Endothelial cell of umbilical vein (primary cell): ENCODE data around the gene COL5A3. TPM values are rescaled to one million over a fixed set of nuclear protein-coding genes. Genes with fewer than 3 reads are reported as not detected.

Experiments
- BruUV-seq: library from RNA; stranded (reverse); fragments of 400-500 nt; replicated peaks from 2 replicates; lab custom pipeline; 2021; lab: Mats Ljungman, UMichigan
- CTCF ChIA-PET: fragments of 300-600, 350-600 bp; sonication (Branson Sonifier 250); formaldehyde crosslinking; loops from one replicate; lab custom pipeline; 2021; ENCODE audit warnings: antibody characterized with exemption, inconsistent platforms; lab: Charles Lee
- POLR2A ChIA-PET: fragments of 300-600, 350-600 bp; sonication (Branson Sonifier 250); formaldehyde crosslinking; loops from one replicate; lab custom pipeline; 2021; ENCODE audit warnings: antibody characterized with exemption, inconsistent platforms; lab: Charles Lee
- DNase-seq: peaks from one replicate; pipeline ENCODE4 v3.0.0-alpha.2; 2011; ENCODE audit warnings: low read depth, low spot score
- FAIRE-seq: peaks from 2 replicates; lab custom pipeline; 2011; peaks lifted over from hg19 to GRCh38; lab: Jason Lieb, UNC
- H2AFZ ChIP-seq: 2 replicates; pipeline ENCODE4 v1.6.0; 2012; ENCODE audit warnings: low read depth, low read length, control low read depth, inconsistent platforms
- H3K27ac ChIP-seq: 2 replicates; pipeline ENCODE4 v1.5.1; 2011; ENCODE audit warnings: low read depth, mild to moderate bottlenecking, control low read depth, low read length, moderate library complexity; ENCODE audit not compliant: insufficient read depth
- H3K27me3 ChIP-seq, 2 experiments: 2 replicates each; pipeline versions ENCODE4 v1.6.0 to v1.6.1; 2011; ENCODE audit warnings: low read length in 2 of 2, mixed read lengths in 1 of 2; ENCODE audit not compliant: control insufficient read depth in 2 of 2, insufficient read depth in 2 of 2
- H3K36me3 ChIP-seq, 2 experiments: 2 replicates in 1 of 2; 3 replicates in 1 of 2; pipeline ENCODE4 v1.5.1; 2011; ENCODE audit warnings: low read length in 2 of 2, mild to moderate bottlenecking in 1 of 2, moderate library complexity in 1 of 2; ENCODE audit not compliant: control insufficient read depth in 2 of 2, insufficient read depth in 2 of 2; ENCODE audit errors: extremely low read depth in 1 of 2
- H3K4me1 ChIP-seq: 3 replicates; pipeline ENCODE4 v1.5.1; 2011; ENCODE audit warnings: mild to moderate bottlenecking, low read length; ENCODE audit not compliant: control insufficient read depth, insufficient read depth; ENCODE audit errors: extremely low read depth
- H3K4me2 ChIP-seq: 2 replicates; pipeline ENCODE4 v1.6.1; 2011; ENCODE audit warnings: low read length, control low read depth, mixed read lengths; ENCODE audit not compliant: insufficient read depth
- H3K4me3 ChIP-seq, 3 experiments: fragments of 200-600 bp in 1 of 3; sonication (generic), shearing (Covaris generic) in 1 of 3; replicated peaks in 1 of 3; 2 replicates each; pipeline ENCODE4 v1.5.1; 2011 to 2016; ENCODE audit warnings: control low read depth in 3 of 3, low read length in 3 of 3, mild to moderate bottlenecking in 2 of 3, inconsistent platforms in 1 of 3, low read depth in 1 of 3, moderate library complexity in 1 of 3; ENCODE audit not compliant: insufficient read depth in 1 of 3
- H3K79me2 ChIP-seq: 2 replicates; pipeline ENCODE4 v1.6.0; 2012; ENCODE audit warnings: low read length, inconsistent platforms; ENCODE audit not compliant: control insufficient read depth, insufficient read depth
- H3K9ac ChIP-seq: replicated peaks from 2 replicates; pipeline ENCODE3; 2011; ENCODE audit warnings: low read length, control low read depth; ENCODE audit not compliant: insufficient read depth; ENCODE audit errors: extremely low read depth
- H3K9me1 ChIP-seq: replicated peaks from 3 replicates; pipeline ENCODE4 v1.6.0; 2011; ENCODE audit warnings: mild to moderate bottlenecking, low read length; ENCODE audit not compliant: control insufficient read depth, insufficient read depth; ENCODE audit errors: extremely low read depth
- H3K9me3 ChIP-seq: replicated peaks from 2 replicates; pipeline ENCODE4 v1.5.1; 2012; ENCODE audit warnings: low read length, inconsistent platforms; ENCODE audit not compliant: control insufficient read depth, insufficient read depth
- H4K20me1 ChIP-seq: replicated peaks from 2 replicates; pipeline ENCODE3; 2011; ENCODE audit warnings: mild to moderate bottlenecking, low read length; ENCODE audit not compliant: control insufficient read depth, insufficient read depth; ENCODE audit errors: extremely low read depth
- EZH2 ChIP-seq: IDR thresholded peaks from 2 replicates; pipeline ENCODE4 v1.6.1; 2012; ENCODE audit warnings: borderline replicate concordance, low read depth, mild to moderate bottlenecking, moderate library complexity, low read length, inconsistent platforms; ENCODE audit not compliant: severe bottlenecking
- FOS ChIP-seq: IDR thresholded peaks from 2 replicates; pipeline ENCODE4 v1.6.1; 2011; ENCODE audit warnings: mild to moderate bottlenecking, low read length, moderate library complexity, borderline replicate concordance; ENCODE audit not compliant: insufficient read depth
- JUN ChIP-seq: IDR thresholded peaks from 2 replicates; pipeline ENCODE4 v1.6.1; 2011; ENCODE audit warnings: borderline replicate concordance, low read depth; ENCODE audit not compliant: insufficient read length, insufficient read depth
- MAX ChIP-seq: IDR thresholded peaks from 2 replicates; pipeline ENCODE4 v1.6.1; 2011; ENCODE audit not compliant: insufficient read depth, insufficient read length
- POLR2AphosphoS5 ChIP-seq: IDR thresholded peaks from 2 replicates; pipeline ENCODE4 v1.6.1; 2012; ENCODE audit warnings: low read depth, mild to moderate bottlenecking, control low read depth, low read length, moderate library complexity; ENCODE audit not compliant: insufficient read depth
- dilution Hi-C: fragments of 300-500 bp; cut with MboI; formaldehyde crosslinking; loops from one replicate; pipeline ENCODE4 v1.15.0; 2019; ENCODE audit warnings: low sequenced_read_pairs; ENCODE audit not compliant: extremely low pct_ligation_motif_present
- intact Hi-C: fragments of 100-400 bp; cut with micrococcal nuclease; formaldehyde crosslinking; loops from one replicate; pipeline ENCODE4 v1.10.0; 2022
- polyA plus RNA-seq, 4 experiments: library from polyadenylated mRNA; depleted of rRNA in 3 of 4; stranded (reverse) in 3 of 4; unstranded in 1 of 4; fragments of >200 nt; gene quantifications; 2 replicates each; pipeline versions ENCODE4 v1.2.1 to v1.2.3, GENCODE V29; 2011 to 2012; ENCODE audit warnings: missing spikeins in 1 of 4
- total RNA-seq: library from RNA; stranded (reverse); gene quantifications from 2 replicates; pipeline ENCODE4 v1.2.3, GENCODE V29; 2021

Gene COL5A3
- total and polyA plus RNA-seq, 2 donors (not counting 3 experiments of a cell fraction or from before 2014, with no cell fraction given): not detected

GRCh38 chr19:9986787-9987281 is 23.5 kb downstream of the COL5A3 start:
- no TSS peak for BruUV-seq
- H3K9ac ChIP-seq: no peak overlapping the region
- CTCF ChIA-PET: interaction anchor here (0.9 to 9.7 kb wide), 4 partner anchors 13 to 54 kb away, joined by 3 to 69 read pairs (median 4); no protein-coding TSS in a partner anchor
- DNase-seq (no peak), FAIRE-seq (no peak)
- dilution Hi-C loops (no loop called here), intact Hi-C loops (no loop called here)
- no peak for TF ChIP-seq EZH2
- no peaks in the 10 kb centered on the region for H3K9me3 ChIP-seq
- H3K27me3 ChIP-seq: no peaks in the 10 kb centered on the region
- H3K27ac ChIP-seq: no peak overlapping the region
- H3K4me1 ChIP-seq: no peaks in the 10 kb centered on the region
- peaks cover 2% of the 10 kb centered on the region for H4K20me1 ChIP-seq
- POLR2A ChIA-PET: interaction anchor here (0.5 kb wide), 1 partner anchor 331 kb away, joined by 9 read pairs; no protein-coding TSS in a partner anchor
- no peaks in the 10 kb centered on the region for H3K36me3 ChIP-seq
- H3K4me3 ChIP-seq: no peak overlapping the region
- H2AFZ ChIP-seq: no peak overlapping the region
- no peaks in the 10 kb centered on the region for H3K79me2 ChIP-seq
- no peaks in the 10 kb centered on the region for H3K9me1 ChIP-seq
- H3K4me2 ChIP-seq: no peak overlapping the region

DNA sequence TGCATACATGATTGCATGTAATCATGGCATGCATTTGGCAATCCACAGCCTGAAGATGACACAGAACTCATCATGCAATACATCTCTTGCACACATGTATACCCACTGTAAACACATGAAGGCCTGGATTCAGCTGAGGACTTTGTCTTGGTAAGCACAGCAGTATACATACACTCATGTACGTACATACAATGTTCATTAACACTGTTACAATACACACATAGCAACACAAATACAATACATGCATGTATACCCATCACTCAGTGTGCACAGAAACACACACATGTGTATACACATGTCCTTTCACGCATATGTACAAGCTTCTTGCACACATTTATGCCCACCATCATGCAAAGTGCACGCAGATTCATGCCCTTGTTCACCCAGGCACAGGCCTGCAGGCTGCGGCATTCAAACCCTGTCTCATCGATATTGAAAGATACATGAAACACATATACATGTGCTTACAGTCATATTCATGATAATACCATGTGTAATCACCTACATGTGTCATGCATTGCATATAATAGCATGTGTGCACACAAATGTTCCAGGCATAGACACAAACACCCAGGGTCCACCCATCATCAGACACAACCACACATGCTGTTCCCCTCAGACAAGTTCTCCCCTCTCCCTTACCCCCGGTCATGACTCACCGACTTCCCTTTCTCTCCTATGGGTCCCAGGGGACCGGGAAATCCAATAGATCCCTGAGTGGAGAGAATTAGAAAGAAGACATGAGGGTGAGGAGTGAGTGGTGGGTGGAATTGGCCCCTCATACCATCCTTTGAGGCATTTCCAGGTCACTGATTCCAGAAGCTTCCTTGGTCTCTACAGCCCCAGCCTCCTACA is 28.7 kb downstream of the COL5A3 start:
- FAIRE-seq: no peak
- Histone ChIP-seq H3K9ac (no peak overlapping the region), H3K9me3 (no peaks in the 10 kb centered on the region), H2AFZ (no peak overlapping the region), H3K36me3 (no peaks in the 10 kb centered on the region), H3K79me2 (no peaks in the 10 kb centered on the region), H3K4me1 (no peaks in the 10 kb centered on the region), H3K27me3 (no peaks in the 10 kb centered on the region), H3K27ac (no peak overlapping the region), H3K4me2 (no peak overlapping the region), H4K20me1 (no peaks in the 10 kb centered on the region), H3K9me1 (no peaks in the 10 kb centered on the region), H3K4me3 (no peak overlapping the region)
- ChIA-PET CTCF (interaction anchor here (1.4 to 1.6 kb wide), 2 partner anchors 19 to 46 kb away, joined by 3 to 9 read pairs; no protein-coding TSS in a partner anchor), POLR2A (no interaction called here)
- intact Hi-C loops: no loop called here
- no TSS peak for BruUV-seq
- TF ChIP-seq MAX: no peak
- no peak for TF ChIP-seq POLR2AphosphoS5
- no peak for TF ChIP-seq FOS
- no peak for TF ChIP-seq JUN
- dilution Hi-C loops: no loop called here
- no peak for DNase-seq
